B cell (primary cell): ENCODE measurements around the gene TCEAL9. TPM values are rescaled to one million over a fixed set of nuclear protein-coding genes. Genes with fewer than 3 reads are reported as not detected.

Source experiments
- ATAC-seq: fragments of 200-7000 bp; cut with Tn5 transposase; one replicate; pipeline ENCODE4 v1.10.0; 2021; ENCODE audit warnings: low read depth, mild to moderate bottlenecking, moderate number of reproducible peaks, moderate library complexity
- CTCF ChIA-PET: fragments of 350-600 bp; sonication (Branson Sonifier 250); formaldehyde crosslinking; loops from one replicate; lab custom pipeline; 2021; ENCODE audit warnings: antibody characterized with exemption, inconsistent platforms; lab: Charles Lee
- POLR2A ChIA-PET: fragments of 350-600 bp; sonication (Branson Sonifier 250); formaldehyde crosslinking; loops from one replicate; lab custom pipeline; 2021; ENCODE audit warnings: antibody characterized with exemption; lab: Charles Lee
- DNase-seq: peaks from one replicate; pipeline ENCODE4 v3.0.0; 2013
- H2AFZ ChIP-seq: 2 replicates; pipeline ENCODE4 v1.6.1; 2012; ENCODE audit warnings: mild to moderate bottlenecking, low read depth, low read length; ENCODE audit not compliant: insufficient read depth, poor library complexity, severe bottlenecking
- H3K27ac ChIP-seq, 2 donors: 1 replicate in 1 of 2; 2 replicates in 1 of 2; pipeline ENCODE4 v1.5.1; 2012 to 2013; ENCODE audit warnings: low read length in 2 of 2, mild to moderate bottlenecking in 2 of 2, moderate library complexity in 1 of 2
- H3K27me3 ChIP-seq, 4 experiments: fragments of 200-600 bp in 1 of 4; sonication (generic) in 1 of 4; replicated peaks in 1 of 4; 1 replicate in 2 of 4; 2 replicates in 2 of 4; pipeline versions ENCODE4 v1.6.1 to v1.7.0; 2013 to 2016; ENCODE audit warnings: low read length in 3 of 4, mild to moderate bottlenecking in 2 of 4, mixed read lengths in 1 of 4, moderate library complexity in 1 of 4; ENCODE audit not compliant: insufficient read depth in 4 of 4, control insufficient read depth in 3 of 4; ENCODE audit errors: control extremely low read depth in 1 of 4
- H3K36me3 ChIP-seq, 2 experiments: replicated peaks in 1 of 2; 1 replicate in 1 of 2; 2 replicates in 1 of 2; pipeline versions ENCODE4 v1.6.1 to v1.7.1; 2013; ENCODE audit warnings: low read length in 1 of 2; ENCODE audit not compliant: insufficient read depth in 2 of 2, control insufficient read depth in 1 of 2; ENCODE audit errors: control extremely low read depth in 1 of 2, extremely low read depth in 1 of 2
- H3K4me1 ChIP-seq, 2 donors: fragments of 200-600 bp in 1 of 2; sonication (generic) in 1 of 2; 1 replicate in 1 of 2; 2 replicates in 1 of 2; pipeline versions ENCODE4 v1.5.1 to v1.6.1; 2013 to 2017; ENCODE audit warnings: low read length in 2 of 2; ENCODE audit not compliant: control insufficient read depth in 2 of 2, insufficient read depth in 2 of 2
- H3K4me2 ChIP-seq: replicated peaks from 2 replicates; pipeline ENCODE3; 2012; ENCODE audit warnings: mild to moderate bottlenecking, low read depth, low read length; ENCODE audit not compliant: poor library complexity, severe bottlenecking
- H3K4me3 ChIP-seq, 5 experiments: fragments of 200-600 bp in 1 of 5; sonication (generic) in 1 of 5; 1 replicate in 3 of 5; 2 replicates in 2 of 5; pipeline versions ENCODE4 v1.5.1 to v1.7.0; 2011 to 2016; ENCODE audit warnings: low read length in 4 of 5, mild to moderate bottlenecking in 4 of 5, low read depth in 2 of 5, control low read depth in 1 of 5, moderate library complexity in 1 of 5; ENCODE audit not compliant: insufficient read depth in 1 of 5; ENCODE audit errors: control extremely low read depth in 1 of 5, extremely low read depth in 1 of 5
- H3K79me2 ChIP-seq: fragments of 200-600 bp; sonication (generic); one replicate; pipeline ENCODE4 v1.6.0; 2016; ENCODE audit warnings: low read length; ENCODE audit not compliant: control insufficient read depth, insufficient read depth
- H3K9ac ChIP-seq: fragments of 200-600 bp; sonication (generic); 2 replicates; pipeline ENCODE4 v1.6.1; 2017; ENCODE audit warnings: mild to moderate bottlenecking, low read length, moderate library complexity
- H3K9me3 ChIP-seq, 3 donors: one replicate each; pipeline versions ENCODE4 v1.6.1 to v1.7.1; 2013; ENCODE audit warnings: low read length in 2 of 3; ENCODE audit not compliant: control insufficient read depth in 2 of 3, insufficient read depth in 1 of 3; ENCODE audit errors: control extremely low read depth in 1 of 3
- H4K20me1 ChIP-seq: 2 replicates; pipeline ENCODE4 v1.6.0; 2012; ENCODE audit warnings: mild to moderate bottlenecking, low read length; ENCODE audit not compliant: insufficient read depth, control insufficient read depth, poor library complexity, severe bottlenecking
- H3K27ac Mint-ChIP-seq: one replicate; pipeline ENCODE4 v1.8.0; 2021; ENCODE audit warnings: mixed read lengths
- H3K27me3 Mint-ChIP-seq: one replicate; pipeline ENCODE4 v1.8.0; 2021; ENCODE audit warnings: mixed read lengths
- H3K4me1 Mint-ChIP-seq: one replicate; pipeline ENCODE4 v1.8.0; 2021; ENCODE audit warnings: mixed read lengths
- H3K4me3 Mint-ChIP-seq: one replicate; pipeline ENCODE4 v1.8.0; 2021; ENCODE audit warnings: mixed read lengths
- H3K9me3 Mint-ChIP-seq: one replicate; pipeline ENCODE4 v1.8.0; 2022; ENCODE audit warnings: mixed read lengths; ENCODE audit not compliant: insufficient read depth
- EZH2 ChIP-seq: IDR thresholded peaks from 2 replicates; pipeline ENCODE4 v1.6.1; 2012; ENCODE audit warnings: borderline replicate concordance, low read depth, mild to moderate bottlenecking, moderate library complexity, low read length; ENCODE audit not compliant: insufficient read depth, poor library complexity, severe bottlenecking
- WGBS: methylation state at CpG from one replicate; pipeline ENCODE4 v1.1.5; 2013; ENCODE audit warnings: missing lambda C conversion rate; ENCODE audit not compliant: insufficient coverage; 5-methylcytosine and 5-hydroxymethylcytosine counted together
- intact Hi-C: fragments of 100-400 bp; cut with micrococcal nuclease; formaldehyde crosslinking; loops from one replicate; pipeline ENCODE4 v1.10.0; 2022
- polyA plus RNA-seq: library from polyadenylated mRNA; depleted of rRNA; stranded (reverse); fragments of >200 nt; gene quantifications from 2 replicates; pipeline ENCODE4 v1.2.3, GENCODE V29; 2012
- total RNA-seq, 2 donors: library from RNA; stranded (reverse); fragments of 120-200 nt in 1 of 2; gene quantifications; 1 replicate in 1 of 2; 2 replicates in 1 of 2; pipeline versions ENCODE4 v1.2.3 to v1.2.4, GENCODE V29; 2013 to 2022
- TF ChIP-seq, protein P1 (sequence below): fragments of 200-600 bp; IDR thresholded peaks from one replicate; pipeline ENCODE4 v1.8.0; 2022; ENCODE audit warnings: antibody characterized with exemption, mild to moderate bottlenecking

Gene TCEAL9
- total and polyA plus RNA-seq, 2 donors (not counting 1 experiment from before 2014, with no cell fraction given), result 0.34 to 0.42 TPM

DNA sequence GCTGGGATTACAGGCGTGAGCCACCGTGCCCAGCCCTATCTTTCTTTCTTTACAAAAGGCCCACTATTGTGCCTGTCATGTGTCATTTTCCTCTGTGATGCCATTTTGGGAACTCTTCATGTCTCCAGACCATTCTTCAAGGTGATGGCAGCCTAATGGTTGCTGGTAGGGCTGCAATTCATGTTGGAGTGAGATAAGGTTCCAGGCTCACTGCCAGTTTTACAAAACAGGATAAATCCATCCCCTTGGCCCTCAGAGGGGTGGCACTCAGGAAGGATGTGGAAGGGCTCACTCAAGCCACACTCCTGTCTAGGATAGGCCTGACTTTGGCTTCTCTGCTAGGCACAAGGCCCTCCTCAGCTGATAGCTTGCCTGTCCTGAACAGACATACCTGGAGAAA lies 3.8 kb downstream of the TCEAL9 start:
- H3K27me3 ChIP-seq, result no peaks in the 10 kb centered on the region
- Mint-ChIP-seq H3K27ac (no peak overlapping the region), H3K9me3 (no peaks in the 10 kb centered on the region), H3K4me1 (peaks cover 8% of the 10 kb centered on the region), H3K27me3 (no peaks in the 10 kb centered on the region), H3K4me3 (no peak overlapping the region)
- no peak overlapping the region for H2AFZ ChIP-seq
- peaks cover 0 to 7% of the 10 kb centered on the region in 2 donors for H3K4me1 ChIP-seq
- no peak overlapping the region for H3K27ac ChIP-seq
- no peaks in the 10 kb centered on the region for H4K20me1 ChIP-seq
- no peak overlapping the region for H3K4me2 ChIP-seq
- WGBS, result no CpG with 5 or more reads among the region's 2 CpGs
- TF ChIP-seq, protein P1, sequence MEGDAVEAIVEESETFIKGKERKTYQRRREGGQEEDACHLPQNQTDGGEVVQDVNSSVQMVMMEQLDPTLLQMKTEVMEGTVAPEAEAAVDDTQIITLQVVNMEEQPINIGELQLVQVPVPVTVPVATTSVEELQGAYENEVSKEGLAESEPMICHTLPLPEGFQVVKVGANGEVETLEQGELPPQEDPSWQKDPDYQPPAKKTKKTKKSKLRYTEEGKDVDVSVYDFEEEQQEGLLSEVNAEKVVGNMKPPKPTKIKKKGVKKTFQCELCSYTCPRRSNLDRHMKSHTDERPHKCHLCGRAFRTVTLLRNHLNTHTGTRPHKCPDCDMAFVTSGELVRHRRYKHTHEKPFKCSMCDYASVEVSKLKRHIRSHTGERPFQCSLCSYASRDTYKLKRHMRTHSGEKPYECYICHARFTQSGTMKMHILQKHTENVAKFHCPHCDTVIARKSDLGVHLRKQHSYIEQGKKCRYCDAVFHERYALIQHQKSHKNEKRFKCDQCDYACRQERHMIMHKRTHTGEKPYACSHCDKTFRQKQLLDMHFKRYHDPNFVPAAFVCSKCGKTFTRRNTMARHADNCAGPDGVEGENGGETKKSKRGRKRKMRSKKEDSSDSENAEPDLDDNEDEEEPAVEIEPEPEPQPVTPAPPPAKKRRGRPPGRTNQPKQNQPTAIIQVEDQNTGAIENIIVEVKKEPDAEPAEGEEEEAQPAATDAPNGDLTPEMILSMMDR, result no peak
- no peak for TF ChIP-seq EZH2
- no peaks in the 10 kb centered on the region for H3K9me3 ChIP-seq
- no peaks in the 10 kb centered on the region for H3K79me2 ChIP-seq
- CTCF ChIA-PET, result no interaction called here
- ATAC-seq (no peak), DNase-seq (no peak)
- POLR2A ChIA-PET, result no interaction called here
- H3K9ac ChIP-seq, result no peak overlapping the region
- intact Hi-C loops, result no loop called here
- no peaks in the 10 kb centered on the region for H3K36me3 ChIP-seq
- H3K4me3 ChIP-seq, result no peak overlapping the region

DNA sequence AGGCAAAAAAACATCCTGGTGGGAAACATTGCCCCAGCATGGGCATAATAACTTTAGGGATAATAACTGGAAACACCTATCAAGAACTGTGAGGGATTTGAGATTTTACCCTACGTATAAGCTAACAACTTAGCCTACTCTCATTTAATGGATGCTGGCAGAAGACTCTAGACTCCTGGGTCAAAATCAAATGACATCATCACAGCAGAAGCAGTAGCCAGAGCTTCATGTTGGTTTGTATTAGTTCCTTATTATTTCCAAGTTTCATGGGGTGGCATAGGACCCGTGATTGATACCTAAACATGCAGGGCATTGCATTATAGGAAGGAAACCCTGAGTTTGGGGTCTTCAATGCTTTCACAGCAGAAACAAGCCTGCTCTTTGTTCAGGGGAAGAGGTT lies 4.6 kb downstream of the TCEAL9 start:
- no peak overlapping the region for H3K4me3 ChIP-seq
- no peaks in the 10 kb centered on the region for H3K79me2 ChIP-seq
- Mint-ChIP-seq H3K9me3 (no peaks in the 10 kb centered on the region), H3K4me3 (no peak overlapping the region), H3K4me1 (peaks cover 6% of the 10 kb centered on the region), H3K27ac (no peak overlapping the region), H3K27me3 (no peaks in the 10 kb centered on the region)
- 20% methylated on average over 1 of the region's 2 CpGs for WGBS
- no peak for TF ChIP-seq EZH2
- TF ChIP-seq, protein P1, result no peak
- no peak overlapping the region for H2AFZ ChIP-seq
- no peaks in the 10 kb centered on the region for H3K36me3 ChIP-seq
- H3K27ac ChIP-seq, result no peak overlapping the region
- ATAC-seq (no peak), DNase-seq (no peak)
- intact Hi-C loops, result no loop called here
- H3K9me3 ChIP-seq, result no peaks in the 10 kb centered on the region
- no peaks in the 10 kb centered on the region for H4K20me1 ChIP-seq
- POLR2A ChIA-PET, result no interaction called here
- CTCF ChIA-PET, result no interaction called here
- peaks cover 0 to 6% of the 10 kb centered on the region in 2 donors for H3K4me1 ChIP-seq
- no peak overlapping the region for H3K9ac ChIP-seq
- H3K4me2 ChIP-seq, result no peak overlapping the region
- H3K27me3 ChIP-seq, result no peaks in the 10 kb centered on the region
